ENCODE results near the gene TSPAN3.

The TSPAN3 gene

DNA sequence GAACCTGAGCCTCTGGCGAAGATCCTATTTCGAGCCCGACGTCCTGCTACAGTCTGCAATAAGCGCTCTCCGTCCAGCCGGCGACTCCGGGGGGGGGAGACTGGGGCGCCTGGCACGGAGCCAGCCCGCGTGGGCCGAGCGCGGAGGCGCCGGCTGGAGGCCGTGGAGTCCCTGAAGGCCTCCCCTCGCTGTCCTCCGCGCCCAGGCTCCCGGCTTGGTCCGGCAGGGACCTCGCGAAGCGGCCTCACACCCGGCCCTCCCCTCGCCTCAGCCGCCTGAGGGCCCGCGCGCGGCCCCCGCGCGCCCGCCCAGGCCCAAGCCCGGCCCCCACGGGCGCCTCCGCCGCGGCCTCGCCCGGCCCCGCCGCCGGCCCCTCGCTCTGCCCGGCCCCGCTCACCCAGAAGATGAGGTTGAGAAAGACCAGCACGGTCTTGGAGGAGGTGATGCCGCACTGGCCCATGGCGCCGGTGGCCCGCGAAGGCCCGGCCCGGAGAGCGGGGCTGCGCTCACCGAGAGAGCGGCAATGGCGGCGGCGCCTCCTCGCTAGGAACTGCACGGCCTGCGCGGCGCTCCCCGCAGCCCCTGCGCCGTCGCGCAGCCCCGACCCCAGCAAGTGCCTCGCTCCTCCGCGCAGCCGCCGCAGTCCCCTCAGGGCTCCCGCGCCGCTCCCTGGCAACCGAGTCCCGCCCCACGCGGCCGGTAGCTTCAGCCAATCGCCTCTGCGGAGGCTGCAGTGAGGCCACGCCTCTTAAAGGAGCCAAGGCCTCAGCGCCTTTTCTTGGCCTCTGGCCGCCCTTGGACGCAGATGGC lies at the start of gene TSPAN3:
TSPAN3 (minus strand) TSS at position 615 of the 810 bp plus-strand sequence; CDS start at position 460, 155 bp downstream.
- DNase-seq (ENCODE audit: low read depth), result peak; percentile 91

DNA sequence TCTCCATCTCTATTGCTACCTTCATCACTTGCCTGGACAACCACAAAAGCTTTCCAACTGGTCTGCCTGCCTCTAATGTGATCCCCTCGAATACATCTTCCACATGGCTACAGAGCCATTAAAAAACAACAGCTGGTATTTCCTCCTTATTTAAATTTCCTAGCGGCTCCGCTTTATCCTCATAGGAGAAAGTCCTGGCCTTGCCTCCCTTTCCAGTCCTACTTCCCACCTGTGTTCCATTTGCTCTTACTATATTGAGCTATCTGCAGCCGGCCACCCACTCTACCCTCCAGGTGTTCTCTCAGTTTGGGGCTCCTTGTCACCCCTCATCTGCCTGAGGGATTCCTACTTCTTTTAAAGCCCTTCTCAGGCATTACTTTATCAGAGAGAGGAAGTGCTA lies 49.7 kb upstream of the TSPAN3 start:
- DNase-seq (ENCODE audit: low read depth), result no peak

DNA sequence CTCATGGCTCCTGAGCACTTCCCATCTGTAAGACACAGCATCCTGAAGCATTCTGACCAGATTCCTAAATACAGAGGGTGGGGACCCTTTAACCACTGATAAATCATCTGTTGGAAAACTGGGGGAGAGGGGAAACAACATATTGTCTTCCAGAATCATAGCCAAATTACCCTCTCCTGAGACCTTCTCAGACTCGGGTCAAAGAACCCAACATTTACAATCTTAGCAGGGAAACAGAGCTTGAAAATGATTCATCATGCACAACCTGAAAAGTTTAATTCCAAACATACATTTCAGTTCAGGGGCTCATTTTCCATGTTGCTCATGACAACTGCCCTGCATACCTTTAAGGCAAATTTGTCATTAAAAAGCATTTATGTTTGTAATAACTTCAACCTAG lies 48.5 kb upstream of the TSPAN3 start:
- DNase-seq (ENCODE audit: low read depth), result no peak

GRCh38 chr15:77118882-77119321 lies 48.0 kb upstream of the TSPAN3 start:
- no peak for DNase-seq (ENCODE audit: low read depth)

- no peak for DNase-seq (ENCODE audit: low read depth)
Measured at GRCh38 chr15:77115179-77115578, 44.3 kb upstream of the TSPAN3 start.

- no peak for DNase-seq (ENCODE audit: low read depth)
Measured at GRCh38 chr15:77112838-77113504, 42.1 kb upstream of the TSPAN3 start.

DNA sequence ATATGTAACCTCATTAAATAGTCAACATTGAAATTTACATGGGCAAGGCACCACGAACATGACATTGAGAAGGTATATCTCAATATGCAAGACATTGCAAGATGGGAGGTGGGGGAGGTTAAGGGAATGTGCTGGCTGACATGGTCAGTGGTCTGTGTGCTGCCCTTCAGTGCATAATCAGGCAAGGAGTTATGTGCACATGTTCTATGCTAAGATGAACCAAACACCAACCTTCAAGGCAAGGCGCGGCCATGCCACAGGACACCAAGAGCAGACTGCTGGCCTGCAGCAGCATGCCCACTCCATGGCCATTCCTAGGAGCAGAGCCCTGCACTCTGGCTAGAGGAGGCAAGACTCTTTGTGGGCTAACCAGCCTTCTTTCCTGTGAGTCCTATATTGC lies 40.9 kb upstream of the TSPAN3 start:
- no peak for DNase-seq (ENCODE audit: low read depth)

GRCh38 chr15:77107531-77108355 lies 36.8 kb upstream of the TSPAN3 start:
- peak; percentile 27 for DNase-seq (ENCODE audit: low read depth)

DNA sequence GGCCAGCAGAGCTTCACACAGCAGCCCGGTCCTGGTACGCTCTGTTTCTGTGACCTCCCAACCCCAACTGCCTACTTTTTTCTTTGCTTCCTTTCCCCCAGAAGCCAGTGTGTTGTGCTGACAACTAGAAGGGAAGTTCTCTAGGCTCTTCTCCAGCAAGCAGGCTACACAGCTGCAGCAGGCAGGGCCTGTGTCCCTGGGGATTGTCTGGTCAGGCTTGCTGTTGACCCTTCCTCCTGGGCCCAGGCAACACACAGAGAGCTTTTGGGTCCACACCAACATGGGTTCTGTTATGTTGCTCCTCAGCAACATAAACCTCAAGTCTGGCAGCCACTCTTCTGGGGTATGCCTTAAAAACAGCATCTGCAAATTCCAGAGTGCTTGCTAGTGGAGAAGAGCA lies 36.2 kb upstream of the TSPAN3 start:
- DNase-seq (ENCODE audit: low read depth), result no peak

- DNase-seq (ENCODE audit: low read depth), result no peak
Measured at GRCh38 chr15:77104155-77104554, 33.2 kb upstream of the TSPAN3 start.

GRCh38 chr15:77099741-77100463 lies 29.0 kb upstream of the TSPAN3 start:
- no peak for DNase-seq (ENCODE audit: low read depth)

- DNase-seq (ENCODE audit: low read depth), result no peak
Measured at GRCh38 chr15:77098572-77098971, 27.7 kb upstream of the TSPAN3 start.

GRCh38 chr15:77097921-77098320 lies 27.0 kb upstream of the TSPAN3 start:
- DNase-seq (ENCODE audit: low read depth), result no peak

- DNase-seq (ENCODE audit: low read depth), result no peak
Measured at GRCh38 chr15:77097248-77097721, 26.4 kb upstream of the TSPAN3 start.

DNA sequence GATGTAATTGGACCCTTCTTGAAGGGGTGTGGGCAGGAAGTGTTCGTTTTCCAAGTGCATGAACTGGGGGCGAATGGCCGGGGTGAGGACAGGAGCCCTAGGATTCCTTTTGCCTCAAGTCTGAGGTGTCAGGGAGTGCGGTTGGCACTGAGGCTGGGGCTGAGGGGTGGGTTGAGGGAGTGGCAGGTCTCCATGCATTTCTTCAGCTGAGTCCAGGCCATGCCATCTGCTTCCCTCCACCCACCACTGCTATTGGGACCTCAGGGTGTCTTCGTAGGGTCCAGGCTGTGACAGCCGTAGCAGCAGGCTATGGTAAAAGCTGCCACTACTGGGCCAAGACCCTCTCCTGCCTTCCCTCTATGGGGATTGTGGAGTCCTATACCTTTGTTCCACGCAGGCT lies 25.6 kb upstream of the TSPAN3 start:
- no peak for DNase-seq (ENCODE audit: low read depth)

DNA sequence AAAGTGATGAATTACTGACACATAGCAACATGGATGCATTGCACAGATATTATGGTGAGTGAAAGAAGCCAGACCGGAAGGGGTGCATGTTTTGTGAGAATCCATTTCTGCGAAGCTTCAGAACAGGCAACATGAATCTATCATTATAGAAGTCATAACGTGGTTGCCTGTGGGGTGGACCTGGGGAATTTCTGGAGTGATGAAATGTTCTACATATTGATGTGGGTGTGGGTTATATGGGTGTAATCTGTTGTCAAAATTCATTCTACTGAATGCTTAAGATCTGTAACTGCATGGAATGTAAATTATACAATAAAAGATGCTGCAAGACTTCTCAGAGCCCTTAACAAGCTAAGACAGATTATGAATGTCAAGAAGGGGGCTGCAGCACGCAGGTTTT lies 25.2 kb upstream of the TSPAN3 start:
- DNase-seq (ENCODE audit: low read depth), result no peak

DNA sequence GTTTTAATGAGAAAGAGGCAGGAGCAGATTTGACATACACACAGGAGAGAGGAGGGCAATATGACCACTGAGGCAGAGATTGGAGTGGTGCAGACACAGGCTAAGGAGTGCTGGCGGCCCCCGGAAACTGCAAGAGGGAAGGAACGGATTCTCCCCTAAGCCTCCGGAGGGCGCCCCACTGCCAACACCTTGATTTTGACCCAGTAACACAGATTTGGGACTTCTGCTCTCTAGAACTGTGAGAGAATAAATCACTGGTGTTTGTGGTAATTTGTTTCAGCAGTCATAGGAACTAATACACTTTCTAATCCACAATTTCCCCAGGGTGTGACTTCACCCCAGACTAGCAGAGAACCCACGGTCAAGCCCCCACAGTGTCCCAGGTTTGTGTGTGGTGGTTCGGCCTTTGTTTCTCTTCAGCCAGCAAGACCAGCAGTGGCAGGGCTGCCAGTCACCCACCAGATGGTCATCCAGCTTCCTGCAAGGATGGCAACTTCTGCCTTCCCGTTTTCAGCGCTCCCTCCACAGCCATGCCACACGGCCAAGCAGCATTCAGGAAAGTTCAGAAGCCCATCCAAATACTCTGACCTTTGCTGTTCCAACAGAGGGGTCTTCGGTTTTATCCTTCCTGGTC lies 23.6 kb upstream of the TSPAN3 start:
- DNase-seq (ENCODE audit: low read depth), result no peak

- DNase-seq (ENCODE audit: low read depth), result no peak
Measured at GRCh38 chr15:77093436-77093835, 22.5 kb upstream of the TSPAN3 start.

- no peak for DNase-seq (ENCODE audit: low read depth)
Measured at GRCh38 chr15:77091097-77091496, 20.2 kb upstream of the TSPAN3 start.

DNA sequence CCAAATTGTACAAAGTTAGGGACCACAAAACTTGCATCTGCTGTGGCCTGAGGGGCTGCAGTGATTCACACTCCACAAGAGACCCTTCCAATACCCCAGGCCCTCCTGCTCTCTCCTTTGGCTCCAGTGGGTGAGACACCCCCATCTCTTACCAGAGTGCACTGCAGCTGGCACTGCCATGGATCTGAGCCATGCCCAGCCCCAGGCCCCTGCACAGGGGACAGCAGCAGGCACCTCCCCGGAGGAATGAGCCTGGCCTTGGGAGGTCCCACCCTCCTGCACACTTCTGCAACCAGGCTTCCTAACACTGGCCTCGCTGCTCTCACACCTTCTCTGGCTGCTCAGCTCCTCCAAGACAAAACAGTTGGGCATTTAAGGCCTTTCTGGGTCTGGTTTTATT lies 16.3 kb upstream of the TSPAN3 start:
- DNase-seq (ENCODE audit: low read depth), result no peak

DNA sequence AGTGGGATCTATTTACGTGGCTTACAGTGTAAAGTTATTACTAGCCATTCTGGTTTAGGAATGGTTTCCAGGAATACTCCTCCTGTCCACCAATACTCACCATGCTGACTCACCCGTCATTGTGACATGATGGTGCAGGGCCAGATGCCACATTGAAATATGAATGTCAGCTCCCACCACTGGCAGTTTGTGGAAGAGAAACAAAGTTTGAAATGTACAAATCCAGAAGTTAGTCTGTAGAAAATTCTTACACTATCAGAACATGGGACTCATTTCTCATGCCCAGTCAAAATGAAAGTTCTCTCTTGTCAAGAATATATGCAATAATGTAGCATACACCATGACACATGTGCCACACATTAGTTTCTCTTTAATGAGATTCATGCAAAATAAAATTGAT lies 14.4 kb upstream of the TSPAN3 start:
- DNase-seq (ENCODE audit: low read depth), result no peak
